Measurements from ENCODE around the gene FANCC.

FANCC gene

GRCh38 chr9:95202076-95202681 lies 115.3 kb downstream of the FANCC start:
- no peak for TF ChIP-seq NFRKB (IDR thresholded peaks at IDR 0.05)
- TF ChIP-seq ELF4 (IDR thresholded peaks at IDR 0.05): no peak
- TF ChIP-seq ZNF384 (IDR thresholded peaks at IDR 0.05): no peak
- TF ChIP-seq SUZ12 (IDR thresholded peaks at IDR 0.05): no peak
- no peak for TF ChIP-seq FOXM1 (IDR thresholded peaks at IDR 0.05; ENCODE audit: borderline replicate concordance)
- no peak for TF ChIP-seq HDGF (IDR thresholded peaks at IDR 0.05; ENCODE audit: borderline replicate concordance)
- no peak for TF ChIP-seq TARDBP (IDR thresholded peaks at IDR 0.05)
- no peak for TF ChIP-seq LEF1 (IDR thresholded peaks at IDR 0.05; ENCODE audit: borderline replicate concordance)
- TF ChIP-seq CTBP1 (IDR thresholded peaks at IDR 0.05; ENCODE audit: borderline replicate concordance): no peak
- TF ChIP-seq ARNT (IDR thresholded peaks at IDR 0.05): no peak
- no peak for TF ChIP-seq FOXA1 (IDR thresholded peaks at IDR 0.05)
- no peak for TF ChIP-seq SP1 (IDR thresholded peaks at IDR 0.05)
- no peak for TF ChIP-seq FOXK2 (IDR thresholded peaks at IDR 0.05)
- no peak for TF ChIP-seq BHLHE40 (IDR thresholded peaks at IDR 0.05; ENCODE audit: borderline replicate concordance)
- CTCF ChIA-PET: no interaction called here

GRCh38 chr9:95201206-95201605 lies 116.3 kb downstream of the FANCC start:
- TF ChIP-seq ELF4 (IDR thresholded peaks at IDR 0.05) (no peak), CTBP1 (IDR thresholded peaks at IDR 0.05; ENCODE audit: borderline replicate concordance) (no peak), TARDBP (IDR thresholded peaks at IDR 0.05) (no peak), BHLHE40 (IDR thresholded peaks at IDR 0.05; ENCODE audit: borderline replicate concordance) (no peak), LEF1 (IDR thresholded peaks at IDR 0.05; ENCODE audit: borderline replicate concordance) (no peak), ZNF384 (IDR thresholded peaks at IDR 0.05) (no peak), NFRKB (IDR thresholded peaks at IDR 0.05) (no peak), FOXM1 (IDR thresholded peaks at IDR 0.05; ENCODE audit: borderline replicate concordance) (no peak), SUZ12 (IDR thresholded peaks at IDR 0.05) (no peak), FOXA1 (IDR thresholded peaks at IDR 0.05) (no peak), L3MBTL2 (conservative IDR thresholded peaks at IDR 0.05) (no peak), PKNOX1 (IDR thresholded peaks at IDR 0.05) (no peak), ARNT (IDR thresholded peaks at IDR 0.05) (no peak)
- POLR2A ChIA-PET: no interaction called here
- CTCF ChIA-PET: no interaction called here
- no peak for DNase-seq (ENCODE audit: extremely low spot score)

More at GRCh38 chr9:95202076-95202681, 115.3 kb downstream of the FANCC start:
- DNase-seq (ENCODE audit: extremely low spot score): no peak
- POLR2A ChIA-PET: no interaction called here

- TF ChIP-seq PKNOX1 (IDR thresholded peaks at IDR 0.05) (no peak), FOXA1 (IDR thresholded peaks at IDR 0.05) (no peak), SP1 (IDR thresholded peaks at IDR 0.05) (no peak), FOXK2 (IDR thresholded peaks at IDR 0.05) (no peak), BHLHE40 (IDR thresholded peaks at IDR 0.05; ENCODE audit: borderline replicate concordance) (no peak), SUZ12 (IDR thresholded peaks at IDR 0.05) (no peak), ZNF384 (IDR thresholded peaks at IDR 0.05) (no peak), ARNT (IDR thresholded peaks at IDR 0.05) (no peak), CTBP1 (IDR thresholded peaks at IDR 0.05; ENCODE audit: borderline replicate concordance) (no peak), FOXM1 (IDR thresholded peaks at IDR 0.05; ENCODE audit: borderline replicate concordance) (no peak), NFRKB (IDR thresholded peaks at IDR 0.05) (no peak), ELF4 (IDR thresholded peaks at IDR 0.05) (no peak), L3MBTL2 (conservative IDR thresholded peaks at IDR 0.05) (no peak), TARDBP (IDR thresholded peaks at IDR 0.05) (no peak), LEF1 (IDR thresholded peaks at IDR 0.05; ENCODE audit: borderline replicate concordance) (no peak), HDGF (IDR thresholded peaks at IDR 0.05; ENCODE audit: borderline replicate concordance) (no peak)
These were observed 119.7 kb downstream of the FANCC start for GRCh38 chr9:95197692-95198271.

GRCh38 chr9:95193480-95193879 lies 124.0 kb downstream of the FANCC start:
- DNase-seq (ENCODE audit: extremely low spot score): no peak
- POLR2A ChIA-PET: no interaction called here
- CTCF ChIA-PET: no interaction called here
- TF ChIP-seq TARDBP (IDR thresholded peaks at IDR 0.05) (no peak), FOXA1 (IDR thresholded peaks at IDR 0.05) (no peak), SP1 (IDR thresholded peaks at IDR 0.05) (no peak), FOXK2 (IDR thresholded peaks at IDR 0.05) (no peak), L3MBTL2 (conservative IDR thresholded peaks at IDR 0.05) (no peak), ELF4 (IDR thresholded peaks at IDR 0.05) (no peak), BHLHE40 (IDR thresholded peaks at IDR 0.05; ENCODE audit: borderline replicate concordance) (no peak), ZNF384 (IDR thresholded peaks at IDR 0.05) (no peak), NFRKB (IDR thresholded peaks at IDR 0.05) (no peak), LEF1 (IDR thresholded peaks at IDR 0.05; ENCODE audit: borderline replicate concordance) (no peak), SUZ12 (IDR thresholded peaks at IDR 0.05) (no peak), FOXM1 (IDR thresholded peaks at IDR 0.05; ENCODE audit: borderline replicate concordance) (no peak), ARNT (IDR thresholded peaks at IDR 0.05) (no peak), CTBP1 (IDR thresholded peaks at IDR 0.05; ENCODE audit: borderline replicate concordance) (no peak), PKNOX1 (IDR thresholded peaks at IDR 0.05) (no peak), HDGF (IDR thresholded peaks at IDR 0.05; ENCODE audit: borderline replicate concordance) (no peak)

More at GRCh38 chr9:95197692-95198271, 119.7 kb downstream of the FANCC start:
- POLR2A ChIA-PET: no interaction called here
- DNase-seq (ENCODE audit: extremely low spot score): no peak
- CTCF ChIA-PET: no interaction called here

- POLR2A ChIA-PET: no interaction called here
- no peak for DNase-seq (ENCODE audit: extremely low spot score)
- TF ChIP-seq LEF1 (IDR thresholded peaks at IDR 0.05; ENCODE audit: borderline replicate concordance) (no peak), CTBP1 (IDR thresholded peaks at IDR 0.05; ENCODE audit: borderline replicate concordance) (no peak), L3MBTL2 (conservative IDR thresholded peaks at IDR 0.05) (no peak), FOXA1 (IDR thresholded peaks at IDR 0.05) (no peak), TARDBP (IDR thresholded peaks at IDR 0.05) (no peak), NFRKB (IDR thresholded peaks at IDR 0.05) (no peak)
- CTCF ChIA-PET: no interaction called here
These were observed 124.4 kb downstream of the FANCC start for GRCh38 chr9:95193067-95193466.

Measured in HEK293T (cell line).